GM11168 (cell line): ENCODE results near the gene NHEJ1.

Experiments used
- in situ Hi-C: fragments of 300-500 bp; cut with MboI; formaldehyde crosslinking; loops from one replicate; pipeline ENCODE4 v1.12.0; 2022; ENCODE audit warnings: low sequenced_read_pairs; ENCODE audit not compliant: unreplicated experiment

Gene NHEJ1

DNA sequence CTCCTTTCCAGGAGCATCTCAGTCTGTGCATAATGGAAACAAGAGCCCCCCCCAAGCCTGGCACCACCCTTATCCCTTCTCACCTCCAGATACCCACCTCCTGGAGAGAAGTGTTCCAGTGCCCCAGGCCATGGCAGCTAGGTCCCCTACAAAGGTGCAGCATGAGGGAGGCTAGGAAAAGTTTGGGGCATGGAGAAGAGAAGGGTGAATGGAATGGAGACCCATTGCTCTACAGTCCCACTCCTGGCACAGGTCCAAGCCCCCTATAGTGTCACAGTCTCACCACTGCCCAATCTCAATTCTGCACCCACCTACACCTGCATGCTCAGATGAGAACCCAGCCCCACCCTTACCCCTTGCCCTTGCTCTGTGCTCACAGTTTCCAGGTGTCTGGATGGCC lies 8.3 kb upstream of the NHEJ1 start:
- in situ Hi-C loops: no loop called here

DNA sequence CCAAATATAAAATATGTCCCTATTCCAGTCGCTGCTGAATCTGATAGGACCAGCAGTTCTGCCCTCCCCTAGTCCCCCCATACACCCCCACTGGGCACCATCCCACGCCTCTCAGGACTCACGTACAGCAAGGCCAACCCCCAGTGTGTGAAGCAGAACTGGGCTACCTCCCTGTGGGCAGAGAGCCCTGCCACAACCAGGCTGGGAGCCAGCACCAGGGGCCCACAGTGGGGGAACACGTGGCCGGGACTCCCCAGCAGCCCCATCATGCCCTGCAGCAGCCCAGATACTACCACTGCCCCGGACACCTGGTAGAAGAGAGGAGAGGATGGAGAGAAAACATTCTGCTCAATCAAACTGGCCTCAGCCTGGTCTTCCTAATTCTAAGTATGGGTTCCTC lies 7.9 kb upstream of the NHEJ1 start:
- in situ Hi-C loops: no loop called here

DNA sequence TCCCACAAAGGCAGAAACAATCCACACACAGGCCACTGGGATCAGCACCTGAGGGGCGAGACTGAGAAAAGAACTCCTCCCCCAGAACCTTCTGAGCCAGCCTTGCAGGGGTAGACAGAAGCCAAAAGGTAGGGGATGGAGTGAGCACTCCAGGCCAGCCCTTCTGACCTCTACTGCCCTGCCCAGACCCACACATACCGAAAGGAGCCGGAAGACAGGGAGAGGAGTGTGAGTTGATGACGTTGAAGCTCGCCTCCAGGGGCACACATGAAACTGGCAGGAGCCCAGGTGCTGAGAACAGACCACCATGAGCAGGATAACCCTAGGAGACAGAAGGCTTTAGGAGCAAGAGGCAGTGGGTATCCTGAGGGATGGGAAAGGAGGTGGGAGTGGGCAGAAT lies 7.4 kb upstream of the NHEJ1 start:
- in situ Hi-C loops: no loop called here

DNA sequence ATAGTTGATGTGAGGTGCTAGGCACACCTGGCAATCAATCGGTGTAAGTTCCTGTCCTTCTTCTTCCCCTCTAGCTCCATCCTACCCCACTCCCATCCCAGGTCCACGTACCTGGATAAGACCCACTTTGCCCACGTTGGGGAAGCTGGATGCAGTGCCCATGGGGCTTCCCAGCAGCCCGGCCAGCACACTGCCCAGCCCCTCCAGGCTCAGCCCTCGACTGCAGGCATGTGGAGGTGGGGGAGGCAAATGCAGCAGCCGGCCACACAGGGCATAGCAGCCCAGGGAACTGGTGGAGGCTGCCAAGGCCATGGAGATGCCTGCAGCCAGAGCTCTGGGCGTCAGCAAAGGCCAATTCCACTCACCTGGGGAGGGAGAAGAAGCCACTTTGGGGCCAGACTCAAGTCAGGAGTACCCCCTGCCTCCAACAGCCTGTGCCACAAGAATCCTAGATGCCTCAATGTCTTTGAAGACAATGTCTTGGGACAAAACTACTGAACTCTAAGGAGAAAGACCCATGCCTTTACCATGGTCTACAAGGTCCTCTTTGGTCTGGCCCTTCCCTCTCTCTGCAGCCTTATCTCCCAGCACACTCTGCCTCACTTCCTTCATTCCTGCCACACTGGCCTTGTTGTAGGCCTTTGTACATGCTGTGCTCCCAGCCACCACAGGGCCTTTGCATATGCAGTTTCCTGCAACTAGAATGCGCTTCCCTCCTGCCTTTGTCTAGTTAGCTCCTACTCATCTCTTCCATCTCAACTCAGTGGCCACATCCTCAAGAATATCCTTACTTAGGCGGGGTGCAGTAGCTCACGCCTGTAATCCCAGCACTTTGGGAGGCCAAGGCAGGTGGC lies 4.7 kb upstream of the NHEJ1 start:
- in situ Hi-C loops: no loop called here

DNA sequence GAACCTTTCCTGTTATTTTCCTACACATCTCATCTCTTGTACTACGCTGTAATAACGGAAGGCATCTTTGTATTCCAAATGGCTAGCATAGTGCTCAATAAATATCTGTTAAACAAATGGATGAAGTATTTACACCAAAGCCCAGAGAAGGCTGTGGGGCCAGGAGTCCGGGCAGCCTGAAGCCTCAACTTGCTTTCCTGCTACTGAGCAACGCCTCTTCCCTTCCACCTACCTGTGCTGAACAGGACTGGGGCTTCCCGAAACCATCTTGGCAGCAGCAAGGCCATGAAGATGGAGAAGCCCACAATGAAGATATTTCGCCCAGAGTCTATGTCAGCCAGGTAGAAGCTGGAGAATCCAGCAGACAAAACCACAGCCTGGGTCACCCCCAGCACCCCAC lies 2.5 kb upstream of the NHEJ1 start:
- in situ Hi-C loops: no loop called here

DNA sequence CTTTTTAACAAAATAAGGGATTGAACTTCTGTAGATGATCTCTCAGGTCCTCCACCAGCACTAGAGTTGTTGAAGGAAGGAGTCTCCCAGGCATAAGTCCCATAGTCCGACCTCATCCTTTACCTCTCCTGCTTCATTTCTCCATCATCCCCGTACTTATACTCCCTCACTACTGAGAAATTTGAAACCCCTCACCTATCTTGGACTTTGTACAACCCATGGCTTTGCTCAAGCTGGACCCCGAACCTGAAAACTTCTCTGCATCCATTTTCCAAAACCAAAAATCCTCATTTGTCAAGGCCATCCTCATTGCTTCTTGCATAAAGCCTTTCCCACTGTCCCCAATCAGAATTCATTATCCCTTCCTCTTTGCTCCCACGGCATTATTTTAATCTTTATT lies 482 bp upstream of the NHEJ1 start:
- in situ Hi-C loops: no loop called here

DNA sequence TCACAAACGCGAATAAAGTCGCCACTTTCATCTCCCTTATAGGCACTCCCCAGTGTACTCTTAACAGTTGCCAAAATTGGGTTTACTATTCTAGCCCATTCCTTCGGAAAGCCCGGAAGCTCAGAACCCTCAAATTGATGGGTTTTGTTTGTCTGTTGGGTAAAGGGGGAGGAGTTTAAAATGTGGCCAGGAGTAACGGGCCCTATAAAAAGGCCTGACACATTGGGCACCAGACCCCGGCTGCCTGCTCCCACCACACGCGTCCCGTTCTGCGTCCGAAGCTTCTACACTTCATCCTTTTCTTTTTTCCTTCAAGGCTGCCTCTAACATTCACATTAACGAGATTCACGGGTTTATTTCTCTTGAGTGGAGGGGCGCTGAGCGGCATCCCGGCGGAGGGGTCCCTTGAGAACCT lies 837 bp downstream of the NHEJ1 start:
- in situ Hi-C loops: no loop called here

DNA sequence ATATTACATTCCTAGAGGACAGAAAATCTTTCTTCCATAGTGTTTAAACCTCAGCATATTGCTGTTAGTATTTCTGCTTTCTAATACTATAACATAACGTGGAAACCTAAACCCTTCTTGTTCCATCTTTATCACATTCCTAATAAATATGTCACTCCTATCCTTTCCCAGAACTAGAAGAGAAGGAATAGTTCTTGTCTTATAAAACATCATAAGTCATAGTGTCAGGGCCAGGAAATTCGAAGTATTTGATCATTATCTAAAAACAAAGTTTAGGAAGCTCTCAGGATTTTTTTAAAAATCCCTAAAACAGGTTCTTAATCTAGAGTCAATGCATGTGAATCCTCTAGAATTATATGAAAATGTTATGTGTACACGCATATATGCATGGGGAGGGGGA lies 2.0 kb downstream of the NHEJ1 start:
- in situ Hi-C loops: no loop called here

DNA sequence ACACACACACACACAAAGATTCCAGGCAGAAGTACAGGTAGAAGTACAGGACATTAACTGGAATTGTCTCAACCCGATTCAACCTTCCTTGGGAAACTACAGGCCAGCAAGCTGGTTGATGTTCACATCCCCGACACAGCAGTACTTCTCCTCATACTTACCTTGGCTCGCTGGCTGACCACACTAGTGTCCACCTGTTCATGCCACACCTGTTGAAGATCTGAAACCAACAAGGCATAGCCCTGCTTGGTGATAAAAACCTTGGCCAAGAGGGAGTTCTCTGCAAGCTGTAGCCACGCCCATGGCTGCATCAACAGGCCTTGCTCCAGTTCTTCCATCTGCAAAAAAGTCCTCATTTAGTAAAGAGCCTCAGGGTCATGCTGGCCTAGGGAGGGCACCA lies 2.6 kb downstream of the NHEJ1 start:
- in situ Hi-C loops: no loop called here

DNA sequence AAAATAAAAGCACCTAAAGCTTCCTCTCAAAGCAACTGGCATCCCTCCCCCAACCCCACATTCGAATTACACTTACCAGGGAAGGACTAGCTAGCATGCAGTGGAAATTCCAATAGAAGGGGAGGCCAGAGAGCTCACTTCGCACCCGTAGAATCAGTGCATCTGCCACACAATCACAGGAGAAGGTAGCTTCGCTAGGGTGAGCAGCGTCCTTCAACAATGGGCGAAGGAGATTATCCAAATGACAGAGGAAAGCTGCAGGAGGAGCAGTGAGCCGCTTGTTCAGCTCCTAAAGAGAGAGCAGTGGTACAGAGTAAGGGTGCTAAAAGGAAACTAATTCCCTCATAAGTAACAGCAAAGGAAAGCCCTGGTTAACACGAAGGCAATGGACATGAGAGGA lies 3.2 kb downstream of the NHEJ1 start:
- in situ Hi-C loops: no loop called here

DNA sequence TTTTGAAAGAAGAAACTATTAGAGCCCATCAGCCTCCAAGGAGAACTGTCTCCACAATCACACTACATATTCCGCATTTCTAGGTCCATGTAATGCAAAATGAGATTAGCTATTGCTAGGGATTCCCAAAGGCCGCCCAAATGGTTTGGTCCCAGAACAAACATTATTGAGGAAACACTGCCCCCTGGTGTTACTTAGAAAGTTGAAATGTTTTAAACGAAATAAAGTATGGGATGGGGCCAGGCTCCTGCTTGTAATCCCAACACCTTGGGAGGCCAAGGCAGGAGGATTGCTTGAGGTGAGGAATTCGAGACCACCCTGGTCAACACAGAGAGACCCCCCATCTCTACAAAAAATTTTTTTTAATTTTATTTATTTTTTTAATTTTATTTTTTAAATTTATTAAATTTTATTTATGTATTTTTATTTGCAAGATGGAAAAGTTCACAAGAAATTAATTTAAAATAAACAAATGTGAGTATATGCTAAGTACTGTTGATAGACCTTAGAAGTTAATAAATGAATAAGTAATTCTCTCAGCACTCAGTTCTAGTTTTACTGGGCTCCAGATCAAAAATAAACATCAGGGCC lies 5.5 kb downstream of the NHEJ1 start:
- in situ Hi-C loops: no loop called here

DNA sequence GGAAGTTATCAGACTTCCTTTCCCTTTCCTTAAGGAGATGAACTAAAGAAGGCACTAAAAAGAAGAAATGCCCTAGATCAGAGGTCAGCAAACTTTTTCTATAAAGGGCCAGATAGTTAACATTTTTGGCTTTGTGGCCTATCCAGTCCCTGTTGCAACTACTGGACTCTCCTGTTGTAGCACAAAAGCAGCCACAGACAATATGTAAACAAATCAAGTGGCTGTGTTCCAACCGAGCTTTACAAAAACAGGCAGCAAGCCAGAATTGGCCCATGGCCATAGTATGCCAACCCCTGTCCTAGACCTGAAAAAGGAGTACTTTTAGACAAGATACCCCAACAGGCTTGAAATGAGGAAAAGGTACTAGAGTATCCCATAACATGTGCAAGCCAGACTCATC lies 10.9 kb downstream of the NHEJ1 start:
- in situ Hi-C loops: loop anchor here (5.0 kb wide), 1 partner anchor 92 kb away; no protein-coding TSS in a partner anchor

DNA sequence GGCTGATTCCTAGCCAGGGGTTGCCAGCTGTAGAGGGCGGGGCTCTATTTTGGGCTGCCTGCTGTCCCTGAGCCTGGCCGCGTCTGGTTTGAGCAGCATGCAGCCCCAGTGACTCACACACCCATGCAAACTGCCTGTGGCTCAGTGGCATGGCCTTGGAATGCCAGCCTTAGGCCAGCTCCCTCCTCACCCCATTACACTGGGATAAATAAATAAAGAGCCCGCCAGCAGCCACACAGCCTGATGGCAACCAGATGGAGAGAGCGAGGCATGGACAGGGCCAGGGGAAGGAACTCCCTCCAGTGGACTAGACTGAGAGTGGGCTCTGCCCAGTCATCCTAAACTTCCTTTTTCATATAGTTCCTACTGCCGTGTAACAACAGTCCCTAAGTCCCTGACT lies 18.3 kb downstream of the NHEJ1 start:
- in situ Hi-C loops: no loop called here

DNA sequence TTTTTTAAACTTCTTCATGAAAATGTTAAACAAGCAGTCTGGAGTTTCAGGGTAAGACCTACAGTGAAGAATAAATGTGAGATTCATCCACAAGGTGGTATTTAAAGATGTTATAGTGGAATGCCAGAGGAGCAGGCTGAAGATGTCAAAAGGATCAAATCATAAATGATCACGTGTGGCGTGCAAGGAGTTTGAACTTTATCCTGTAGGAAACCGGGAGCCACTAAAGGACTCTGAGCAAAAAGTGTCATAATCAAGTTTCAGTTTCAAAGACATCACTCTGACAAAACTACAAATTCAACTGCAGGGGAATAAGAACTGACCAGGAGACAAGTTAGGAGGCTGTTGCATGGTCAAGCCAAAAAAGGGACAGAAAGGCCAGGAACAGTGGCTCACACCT lies 19.9 kb downstream of the NHEJ1 start:
- in situ Hi-C loops: no loop called here

DNA sequence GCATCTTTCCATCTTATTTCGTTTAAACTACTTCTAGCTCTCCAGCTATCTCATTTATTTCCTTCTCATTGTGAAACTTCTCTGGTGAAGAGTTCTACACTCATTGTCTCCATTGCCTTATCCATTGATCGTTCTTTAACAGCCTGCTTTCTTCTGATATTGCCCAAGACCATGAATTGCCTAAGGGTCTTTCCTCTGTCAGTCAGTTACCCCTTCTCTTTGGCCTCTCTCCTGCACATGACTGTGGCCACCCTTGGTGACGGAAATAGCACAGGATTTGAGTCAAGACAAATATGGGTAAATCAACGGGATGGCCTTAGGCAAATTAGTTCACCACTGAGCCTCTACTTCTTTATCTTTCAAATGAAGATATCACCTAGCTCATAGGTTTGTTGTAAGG lies 26.6 kb downstream of the NHEJ1 start:
- in situ Hi-C loops: no loop called here

DNA sequence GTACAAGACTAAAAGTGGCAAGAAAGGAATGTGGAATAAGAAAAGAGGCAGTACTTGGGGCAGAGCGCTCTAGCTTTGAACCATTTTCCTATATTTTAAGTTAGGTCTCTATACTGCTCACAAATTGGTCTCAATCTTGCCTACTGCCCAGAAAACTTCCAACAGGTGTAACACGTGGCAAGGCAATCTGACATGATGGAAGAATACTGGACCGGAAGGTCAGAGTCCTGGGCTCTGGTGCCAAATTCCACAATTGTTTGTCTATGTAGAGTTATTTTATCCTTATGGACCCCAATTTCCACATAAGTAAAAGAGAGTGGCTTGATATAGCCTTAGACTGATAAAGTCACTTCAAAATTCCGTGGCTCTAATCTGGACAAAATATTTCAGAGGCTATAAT lies 28.9 kb downstream of the NHEJ1 start:
- in situ Hi-C loops: no loop called here

DNA sequence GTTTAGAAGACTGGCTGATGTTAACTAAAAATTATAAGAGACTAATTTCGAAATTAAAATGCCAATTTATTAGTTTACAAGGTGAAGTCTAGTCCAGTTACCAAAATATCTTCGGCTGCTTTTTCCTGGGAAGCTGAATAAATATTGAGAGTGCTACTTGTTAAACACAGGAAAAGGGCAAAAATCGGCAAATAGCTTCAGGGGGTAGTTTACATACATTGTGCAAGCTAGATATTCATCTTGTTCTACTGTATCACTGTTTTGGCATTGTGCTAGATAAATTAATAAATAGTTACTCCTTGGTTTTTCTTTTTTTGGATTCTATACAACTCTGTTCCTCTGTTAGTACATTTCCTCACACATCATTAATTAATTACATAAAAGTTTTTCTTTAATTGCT lies 29.3 kb downstream of the NHEJ1 start:
- in situ Hi-C loops: no loop called here

DNA sequence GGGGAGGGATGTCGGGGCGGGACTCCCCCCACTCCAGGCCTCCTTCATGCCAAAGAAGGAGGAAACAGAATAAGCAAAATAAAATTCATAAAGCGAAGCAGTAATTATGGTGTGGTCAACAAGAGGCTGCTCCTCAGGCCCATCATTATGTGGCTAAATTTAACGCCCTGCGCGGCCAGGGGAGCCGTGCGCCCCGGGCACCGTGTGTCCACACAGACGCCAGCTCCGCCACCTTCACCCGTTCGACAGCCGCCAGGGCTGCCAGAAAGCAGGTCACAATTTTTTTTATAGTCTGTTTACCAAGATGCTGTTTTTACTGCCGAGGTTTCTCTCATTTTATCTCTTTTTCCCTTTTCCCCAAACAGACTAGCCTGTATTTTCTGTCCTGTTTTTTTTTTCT lies 31.0 kb downstream of the NHEJ1 start:
- in situ Hi-C loops: no loop called here

DNA sequence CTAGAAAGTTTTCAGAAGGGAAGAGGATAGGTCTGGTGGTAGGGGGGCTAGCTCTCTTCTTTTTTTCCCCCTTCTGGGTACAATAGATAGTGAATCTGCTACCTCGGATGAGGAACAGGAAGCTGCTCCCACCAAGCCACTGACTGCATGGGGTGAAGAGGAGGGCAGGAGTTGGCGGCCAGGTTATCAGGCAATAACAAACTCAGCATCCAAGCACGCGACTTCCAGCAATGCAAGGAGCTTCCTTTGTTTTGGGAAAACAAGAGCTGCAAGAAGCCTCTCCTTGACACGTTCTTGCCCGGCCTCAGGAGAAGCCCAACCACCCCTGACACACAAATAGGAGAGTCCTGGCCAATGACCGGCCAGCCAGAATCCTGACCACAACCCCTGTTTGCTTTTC lies 32.2 kb downstream of the NHEJ1 start:
- in situ Hi-C loops: no loop called here

DNA sequence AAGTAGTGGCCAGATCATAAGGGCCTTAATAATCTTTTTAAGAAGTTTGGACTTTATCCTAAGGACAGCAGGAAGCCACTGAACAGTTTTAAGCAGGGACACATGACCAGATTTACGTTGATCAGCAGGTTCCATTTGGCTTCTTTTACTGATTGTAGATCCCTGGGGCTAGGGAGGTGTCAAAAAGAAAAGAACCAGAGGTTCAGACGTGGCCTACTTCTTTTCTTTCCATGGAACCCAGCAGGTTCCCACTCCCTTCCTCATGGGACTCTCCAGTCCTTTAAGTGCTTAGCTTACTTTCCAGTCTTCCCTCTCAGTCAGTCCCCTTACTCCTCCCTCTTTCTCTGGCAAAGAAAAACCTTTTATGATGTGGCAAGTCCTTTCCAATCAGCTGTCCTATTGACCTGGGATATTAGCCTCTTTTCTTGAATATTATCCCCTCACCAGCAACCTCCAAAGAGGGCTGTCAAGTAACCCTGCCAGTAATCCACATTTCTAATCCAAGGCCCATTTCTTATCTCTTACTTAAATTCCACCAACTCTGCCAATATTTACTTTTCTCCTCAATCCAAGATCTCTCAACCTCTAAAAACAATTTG lies 33.5 kb downstream of the NHEJ1 start:
- in situ Hi-C loops: no loop called here

DNA sequence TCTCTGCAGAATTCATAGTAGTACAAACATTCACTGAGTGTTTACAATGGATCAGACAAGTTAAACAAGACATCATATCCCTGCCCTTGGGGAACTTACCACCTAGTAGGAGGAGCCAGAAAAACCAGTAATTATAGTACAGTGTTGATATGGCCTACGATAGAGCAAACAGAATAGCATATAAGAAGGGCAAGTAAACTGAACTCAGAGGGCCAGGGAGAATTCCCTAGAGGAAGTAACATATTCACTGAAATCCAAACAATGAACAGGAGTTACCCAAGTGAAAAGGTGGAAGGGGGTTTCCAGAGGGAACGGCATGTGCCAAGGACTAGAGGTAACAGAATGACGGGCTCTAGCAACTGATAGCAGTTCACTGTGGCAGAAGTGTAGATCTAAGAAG lies 34.1 kb downstream of the NHEJ1 start:
- in situ Hi-C loops: no loop called here

DNA sequence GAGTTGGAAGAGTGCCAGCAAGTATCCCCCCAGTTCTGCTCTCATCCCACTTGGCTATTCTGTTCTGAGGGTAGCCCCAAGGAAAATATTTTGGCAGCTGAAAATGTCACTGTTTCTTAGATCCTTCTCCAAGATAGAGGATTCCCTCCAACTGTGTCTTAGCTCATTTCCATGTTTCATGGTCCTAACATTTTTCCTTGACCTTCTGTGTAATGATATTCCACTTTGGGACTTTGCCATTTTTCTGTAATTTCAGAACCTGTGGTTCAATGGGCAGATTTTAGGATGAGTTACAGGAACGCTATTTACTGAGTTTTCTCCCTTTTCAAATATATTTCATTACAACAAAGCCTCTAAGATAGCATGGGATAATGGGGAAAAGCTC lies 34.7 kb downstream of the NHEJ1 start:
- in situ Hi-C loops: no loop called here
